Measurements from ENCODE around the gene TOPBP1.
A peak's percentile ranks its signal among the peaks of the same experiment; 100 is the strongest.
"Not testable (repeated sequence)": the region's sequence is repeated elsewhere in the genome, so short reads cannot be mapped to it uniquely, and the experiment has no call there.

Gene TOPBP1

GRCh38 chr3:133661454-133662277 is at the start of gene TOPBP1:
Gene TOPBP1, minus strand, starts transcription at chr3:133661941. Its CDS starts 814 bp downstream, at chr3:133661127.
- DNase-seq, result peak; percentile 91

GRCh38 chr3:133711013-133711412 is 49.3 kb upstream of the TOPBP1 start:
- DNase-seq, result no peak

- no peak for DNase-seq
Observed at GRCh38 chr3:133709139-133709750, 47.5 kb upstream of the TOPBP1 start.

- no peak for DNase-seq
Observed at GRCh38 chr3:133706033-133706432, 44.3 kb upstream of the TOPBP1 start.

GRCh38 chr3:133703915-133704314 is 42.2 kb upstream of the TOPBP1 start:
- no peak for DNase-seq

- DNase-seq, result no peak
Observed at GRCh38 chr3:133701435-133702358, 40.0 kb upstream of the TOPBP1 start.

GRCh38 chr3:133700351-133700750 is 38.6 kb upstream of the TOPBP1 start:
- DNase-seq, result no peak

- no peak for DNase-seq
Observed at GRCh38 chr3:133699903-133700302, 38.2 kb upstream of the TOPBP1 start.

- no peak for DNase-seq
Observed at GRCh38 chr3:133699467-133699866, 37.7 kb upstream of the TOPBP1 start.

- no peak for DNase-seq
Observed at GRCh38 chr3:133697960-133698359, 36.2 kb upstream of the TOPBP1 start.

GRCh38 chr3:133695560-133696171 is 33.9 kb upstream of the TOPBP1 start:
- no peak for DNase-seq

- DNase-seq, result no peak
Observed at GRCh38 chr3:133694288-133695268, 32.8 kb upstream of the TOPBP1 start.

GRCh38 chr3:133693821-133694220 is 32.1 kb upstream of the TOPBP1 start:
- DNase-seq, result no peak

- DNase-seq, result no peak
Observed at GRCh38 chr3:133692759-133693158, 31.0 kb upstream of the TOPBP1 start.

- no peak for DNase-seq
Observed at GRCh38 chr3:133691273-133692107, 29.7 kb upstream of the TOPBP1 start.

- not testable (repeated sequence) for DNase-seq
Observed at GRCh38 chr3:133677993-133678392, 16.3 kb upstream of the TOPBP1 start.

GRCh38 chr3:133676336-133677118 is 14.8 kb upstream of the TOPBP1 start:
- no peak for DNase-seq

GRCh38 chr3:133675631-133676335 is 14.0 kb upstream of the TOPBP1 start:
- DNase-seq, result no peak

- no peak for DNase-seq
Observed at GRCh38 chr3:133674290-133674919, 12.7 kb upstream of the TOPBP1 start.

Data from left hindlimb (tissue), 1 donor.